ENCODE data around the gene BACE1-AS. TPM values are rescaled to one million over a fixed set of nuclear protein-coding genes. Genes with fewer than 3 reads are reported as not detected.

The BACE1-AS gene
- total RNA-seq, 1 donor from 2014 or later: 6.8 TPM

DNA sequence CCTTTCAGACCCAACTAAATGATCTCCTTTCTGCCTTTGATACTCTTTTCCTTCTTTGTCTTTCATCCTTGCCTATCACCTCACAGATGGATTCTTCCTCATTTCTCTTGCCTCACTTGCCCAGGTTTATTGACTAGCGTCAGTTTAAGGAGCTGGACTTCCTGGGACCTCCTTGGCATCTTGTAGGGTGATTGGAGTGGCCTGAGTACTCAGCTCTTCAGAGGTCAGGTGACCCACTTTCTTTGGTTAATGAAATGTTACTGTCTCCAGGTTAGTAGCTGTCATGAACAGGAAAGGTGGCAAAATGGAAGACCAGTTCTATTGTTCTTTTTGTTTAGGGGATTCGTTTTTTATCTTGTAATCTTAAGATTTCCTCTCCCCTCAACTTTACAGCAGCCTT, 4.6 kb upstream of the BACE1-AS start:
- Histone ChIP-seq H3K9ac (ENCODE audit: low read length) (no peak overlapping the region), H3K27ac (ENCODE audit: low read depth, low read length) (no peak overlapping the region), H3K9me3 (ENCODE audit: insufficient read depth, low read depth, low read length) (no peaks in the 10 kb centered on the region), H3K27me3 (ENCODE audit: insufficient read depth, low read length) (no peaks in the 10 kb centered on the region), H2AFZ (ENCODE audit: low read depth, low read length) (no peak overlapping the region), H3K4me2 (ENCODE audit: low read length) (no peak overlapping the region), H3K4me1 (ENCODE audit: insufficient read depth, low read length) (peaks cover 7% of the 10 kb centered on the region), H3K79me2 (ENCODE audit: insufficient read depth, low read length) (no peaks in the 10 kb centered on the region), H4K20me1 (ENCODE audit: insufficient read depth, low read length) (no peaks in the 10 kb centered on the region), H3K4me3 (ENCODE audit: insufficient read depth, low read depth, low read length) (no peak overlapping the region), H3K36me3 (ENCODE audit: insufficient read depth, low read length) (peaks cover 35% of the 10 kb centered on the region)
- TF ChIP-seq CTCF (IDR thresholded peaks at IDR 0.05; ENCODE audit: insufficient read depth, low read depth, low read length) (no peak), EZH2 (IDR thresholded peaks at IDR 0.05; ENCODE audit: insufficient read depth, low read length) (no peak)
- no peak for DNase-seq (ENCODE audit: low read depth)
- Mint-ChIP-seq H3K36me3 (ENCODE audit: low read depth, unreplicated experiment) (peaks cover 43% of the 10 kb centered on the region), H3K4me3 (ENCODE audit: unreplicated experiment) (no peak overlapping the region), H3K9me3 (ENCODE audit: unreplicated experiment) (no peaks in the 10 kb centered on the region), H3K27ac (ENCODE audit: unreplicated experiment) (no peak overlapping the region), H3K4me1 (ENCODE audit: low read depth, unreplicated experiment) (peaks cover 10% of the 10 kb centered on the region), H3K27me3 (ENCODE audit: low read depth, unreplicated experiment) (no peaks in the 10 kb centered on the region)
- FAIRE-seq: peak; percentile 37

GRCh38 chr11:117287668-117288067, 3.5 kb upstream of the BACE1-AS start:
- H3K4me1 ChIP-seq (ENCODE audit: insufficient read depth, low read length): no peaks in the 10 kb centered on the region
- no peaks in the 10 kb centered on the region for H3K79me2 ChIP-seq (ENCODE audit: insufficient read depth, low read length)
- H3K9ac ChIP-seq (ENCODE audit: low read length): no peak overlapping the region
- peaks cover 34% of the 10 kb centered on the region for H3K36me3 ChIP-seq (ENCODE audit: insufficient read depth, low read length)
- no peaks in the 10 kb centered on the region for H4K20me1 ChIP-seq (ENCODE audit: insufficient read depth, low read length)
- H3K27me3 ChIP-seq (ENCODE audit: insufficient read depth, low read length): no peaks in the 10 kb centered on the region
- no peak overlapping the region for H3K4me3 ChIP-seq (ENCODE audit: insufficient read depth, low read depth, low read length)
- H3K4me2 ChIP-seq (ENCODE audit: low read length): no peak overlapping the region
- no peak overlapping the region for H3K27ac Mint-ChIP-seq (ENCODE audit: unreplicated experiment)
- H2AFZ ChIP-seq (ENCODE audit: low read depth, low read length): no peak overlapping the region
- DNase-seq (ENCODE audit: low read depth) (no peak), FAIRE-seq (no peak)
- no peak for TF ChIP-seq CTCF (IDR thresholded peaks at IDR 0.05; ENCODE audit: insufficient read depth, low read depth, low read length)
- no peak for TF ChIP-seq EZH2 (IDR thresholded peaks at IDR 0.05; ENCODE audit: insufficient read depth, low read length)
- H3K27ac ChIP-seq (ENCODE audit: low read depth, low read length): no peak overlapping the region
- peaks cover 48% of the 10 kb centered on the region for H3K36me3 Mint-ChIP-seq (ENCODE audit: low read depth, unreplicated experiment)
- no peaks in the 10 kb centered on the region for H3K9me3 Mint-ChIP-seq (ENCODE audit: unreplicated experiment)
- no peaks in the 10 kb centered on the region for H3K4me1 Mint-ChIP-seq (ENCODE audit: low read depth, unreplicated experiment)
- no peak overlapping the region for H3K4me3 Mint-ChIP-seq (ENCODE audit: unreplicated experiment)
- H3K9me3 ChIP-seq (ENCODE audit: insufficient read depth, low read depth, low read length): no peaks in the 10 kb centered on the region
- H3K27me3 Mint-ChIP-seq (ENCODE audit: low read depth, unreplicated experiment): no peaks in the 10 kb centered on the region

GRCh38 chr11:117289795-117290194, 1.4 kb upstream of the BACE1-AS start:
- no peaks in the 10 kb centered on the region for H3K4me1 ChIP-seq (ENCODE audit: insufficient read depth, low read length)
- no peaks in the 10 kb centered on the region for H3K27me3 ChIP-seq (ENCODE audit: insufficient read depth, low read length)
- Mint-ChIP-seq H3K27ac (ENCODE audit: unreplicated experiment) (no peak overlapping the region), H3K9me3 (ENCODE audit: unreplicated experiment) (no peaks in the 10 kb centered on the region), H3K36me3 (ENCODE audit: low read depth, unreplicated experiment) (peaks cover 55% of the 10 kb centered on the region), H3K4me3 (ENCODE audit: unreplicated experiment) (no peak overlapping the region), H3K27me3 (ENCODE audit: low read depth, unreplicated experiment) (no peaks in the 10 kb centered on the region), H3K4me1 (ENCODE audit: low read depth, unreplicated experiment) (no peaks in the 10 kb centered on the region)
- no peaks in the 10 kb centered on the region for H4K20me1 ChIP-seq (ENCODE audit: insufficient read depth, low read length)
- H3K79me2 ChIP-seq (ENCODE audit: insufficient read depth, low read length): no peaks in the 10 kb centered on the region
- H3K9ac ChIP-seq (ENCODE audit: low read length): no peak overlapping the region
- H3K9me3 ChIP-seq (ENCODE audit: insufficient read depth, low read depth, low read length): no peaks in the 10 kb centered on the region
- no peak for FAIRE-seq
- TF ChIP-seq EZH2 (IDR thresholded peaks at IDR 0.05; ENCODE audit: insufficient read depth, low read length): no peak
- TF ChIP-seq CTCF (IDR thresholded peaks at IDR 0.05; ENCODE audit: insufficient read depth, low read depth, low read length): no peak
- H3K27ac ChIP-seq (ENCODE audit: low read depth, low read length): no peak overlapping the region
- no peak overlapping the region for H3K4me2 ChIP-seq (ENCODE audit: low read length)
- peaks cover 38% of the 10 kb centered on the region for H3K36me3 ChIP-seq (ENCODE audit: insufficient read depth, low read length)
- no peak for DNase-seq (ENCODE audit: low read depth)
- H3K4me3 ChIP-seq (ENCODE audit: insufficient read depth, low read depth, low read length): no peak overlapping the region
- no peak overlapping the region for H2AFZ ChIP-seq (ENCODE audit: low read depth, low read length)

Measured in astrocyte (in vitro differentiated cells and primary cell).